K562 (cell line): ENCODE measurements around the gene PTAR1. TPM values are rescaled to one million over a fixed set of nuclear protein-coding genes. Genes with fewer than 3 reads are reported as not detected.

Experiments
- CEBPB ChIP-seq: fragments of 450-650 bp; IDR thresholded peaks from 2 replicates; pipeline ENCODE4 v1.6.1; 2016; ENCODE audit warnings: missing genetic modification characterization, missing compliant biosample characterization
- ETV6 ChIP-seq, 3 experiments: fragments of 150-350 bp in 1 of 3; sonication (generic) in 1 of 3; formaldehyde crosslinking in 1 of 3; IDR thresholded peaks; 2 replicates each; pipeline versions ENCODE4 v1.6.1 to v1.8.0; 2014 to 2022; ENCODE audit warnings: borderline replicate concordance in 2 of 3, low read depth in 2 of 3, antibody characterized with exemption in 1 of 3, low read length in 1 of 3, mild to moderate bottlenecking in 1 of 3, missing genetic modification reagents in 1 of 3
- HEY1 ChIP-seq: fragments of 250-450 bp; sonication (Bioruptor Pico); IDR thresholded peaks from 2 replicates; pipeline ENCODE4 v1.5.0; 2020; ENCODE audit warnings: mild to moderate bottlenecking, moderate library complexity, borderline replicate concordance
- HMGXB4 ChIP-seq: sonication (generic); formaldehyde crosslinking; IDR thresholded peaks from 2 replicates; pipeline ENCODE4 v1.8.1; 2023; ENCODE audit warnings: mild to moderate bottlenecking, missing genetic modification reagents
- MAZ ChIP-seq, 2 experiments: fragments of 450-650 bp in 1 of 2; sonication (generic) in 1 of 2; formaldehyde crosslinking; IDR thresholded peaks in 1 of 2; conservative IDR thresholded peaks in 1 of 2; 2 replicates each; pipeline versions ENCODE4 v1.4.0 to v1.5.0; 2020; ENCODE audit warnings: mild to moderate bottlenecking in 1 of 2, missing genetic modification reagents in 1 of 2
- MED1 ChIP-seq: sonication (generic); formaldehyde crosslinking; IDR thresholded peaks from 2 replicates; pipeline ENCODE4 v1.8.1; 2023; ENCODE audit warnings: missing genetic modification reagents, borderline replicate concordance
- MGA ChIP-seq: fragments of 450-650 bp; IDR thresholded peaks from 2 replicates; pipeline ENCODE4 v1.6.1; 2016; ENCODE audit warnings: mild to moderate bottlenecking, moderate library complexity
- THAP7 ChIP-seq: fragments of 250-450 bp; sonication (Bioruptor Pico); IDR thresholded peaks from 2 replicates; pipeline ENCODE4 v1.5.0; 2021
- USF2 ChIP-seq: sonication (generic); formaldehyde crosslinking; IDR thresholded peaks from 2 replicates; pipeline ENCODE4 v1.5.0; 2020; ENCODE audit warnings: missing genetic modification reagents
- ZNF668 ChIP-seq: fragments of 250-450 bp; sonication (Bioruptor Pico); IDR thresholded peaks from 2 replicates; pipeline ENCODE4 v1.8.0; 2022; ENCODE audit warnings: mild to moderate bottlenecking, inconsistent platforms
- polyA plus RNA-seq, 8 experiments: library from polyadenylated mRNA; depleted of rRNA in 4 of 8; stranded (reverse) in 5 of 8; unstranded in 3 of 8; fragments of >200 nt; fragmentation: Nextera tagmentation in 2 of 8; fragmentation: Illumina TruSeq in 1 of 8; extraction: Ambion mirVana in 2 of 8; extraction: Trizol in 1 of 8; gene quantifications; 2 replicates each; pipeline versions ENCODE4 v1.2.1 to v1.2.3, GENCODE V29; 2011 to 2014; ENCODE audit warnings: inconsistent platforms in 1 of 8, missing spikeins in 1 of 8
- total RNA-seq, 7 experiments: library from RNA; depleted of rRNA in 6 of 7; stranded (reverse); fragments of >200 nt in 6 of 7; fragmentation: Illumina TruSeq in 2 of 7; extraction: Trizol in 2 of 7; gene quantifications; 2 replicates each; pipeline versions ENCODE4 v1.2.1 to v1.2.3, GENCODE V29; 2011 to 2021; ENCODE audit warnings: low replicate concordance in 1 of 7

Gene PTAR1
- total and polyA plus RNA-seq, 9 of the 15 experiments (the other 6 are each of a cell fraction or from before 2014, with no cell fraction given), result 10.1 to 48.0 (median 28.0) TPM

- TF ChIP-seq MGA (no peak), THAP7 (CRISPR knock-in tag) (no peak), ETV6 (IDR thresholded peaks at IDR 0.05; ENCODE audit: borderline replicate concordance in 1 of 2, low read depth in 2 of 2, low read length in 1 of 2) (no peak), ETV6 (CRISPR knock-in tag; IDR thresholded peaks at IDR 0.05; ENCODE audit: borderline replicate concordance) (no peak), MED1 (CRISPR knock-in tag) (no peak), HMGXB4 (no peak), CEBPB (no peak), MAZ (CRISPR knock-in tag; conservative IDR thresholded peaks at IDR 0.05 in 1 of 2, IDR thresholded peaks at IDR 0.05 in 1 of 2) (0 out of 4 replicates have a peak, but pooled peaks of 1 of the 2 experiments have one; percentile 35), ZNF668 (no peak), USF2 (CRISPR knock-in tag) (no peak), HEY1 (no peak)
Measured at GRCh38 chr9:69759421-69760277, at the start of gene PTAR1 (continued).
